T-helper 2 cell (primary cell): Measurements from ENCODE around the gene SUZ12.
"Not testable (repeated sequence)": the region's sequence is repeated elsewhere in the genome, so short reads cannot be mapped to it uniquely, and the experiment has no call there.

ENCODE experiments used
- DNase-seq, 5 experiments: peaks; one replicate each; pipeline versions ENCODE4 v3.0.0 to v3.0.0-alpha.2; 2012 to 2022

The SUZ12 gene

DNA sequence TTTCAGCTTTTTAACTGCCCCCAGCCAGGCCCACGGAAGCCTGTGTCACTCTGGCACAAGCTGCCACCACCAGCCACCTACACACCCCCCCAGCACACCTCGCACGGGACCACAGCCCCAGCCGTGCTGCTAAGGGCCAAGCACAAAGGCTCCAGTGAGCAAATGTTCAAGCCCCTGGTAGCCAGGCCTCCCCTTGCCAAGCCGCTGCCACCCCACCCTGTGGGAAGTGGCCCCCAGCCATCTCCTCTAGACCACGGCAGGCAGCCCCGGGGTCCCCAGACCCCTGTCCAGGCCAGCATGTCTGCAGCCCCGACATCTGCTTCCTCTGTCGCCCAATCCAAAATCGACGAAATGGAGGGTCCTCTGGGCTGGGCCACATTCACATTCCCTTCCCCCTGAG lies 105.5 kb downstream of the SUZ12 start:
- not testable (repeated sequence) for DNase-seq

DNA sequence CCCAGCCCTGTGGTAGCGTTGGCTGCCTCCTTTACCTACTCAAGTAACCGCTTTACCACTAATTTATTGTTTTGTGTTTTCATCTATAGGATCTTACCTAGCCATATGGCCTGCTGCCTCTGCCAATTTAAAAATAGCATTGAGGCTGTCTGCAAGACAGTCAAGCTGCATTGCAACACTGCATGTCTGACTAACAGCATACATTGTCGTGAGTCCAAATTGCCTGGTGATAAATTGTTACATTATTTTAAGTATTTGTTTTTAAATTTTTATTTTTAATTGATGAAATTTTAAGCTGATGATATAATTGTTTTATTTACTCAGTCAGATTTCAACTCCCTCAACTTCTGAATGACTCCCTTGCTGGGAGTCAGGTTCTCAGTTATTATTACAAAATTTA lies 108.8 kb downstream of the SUZ12 start:
- not testable (repeated sequence) for DNase-seq

DNA sequence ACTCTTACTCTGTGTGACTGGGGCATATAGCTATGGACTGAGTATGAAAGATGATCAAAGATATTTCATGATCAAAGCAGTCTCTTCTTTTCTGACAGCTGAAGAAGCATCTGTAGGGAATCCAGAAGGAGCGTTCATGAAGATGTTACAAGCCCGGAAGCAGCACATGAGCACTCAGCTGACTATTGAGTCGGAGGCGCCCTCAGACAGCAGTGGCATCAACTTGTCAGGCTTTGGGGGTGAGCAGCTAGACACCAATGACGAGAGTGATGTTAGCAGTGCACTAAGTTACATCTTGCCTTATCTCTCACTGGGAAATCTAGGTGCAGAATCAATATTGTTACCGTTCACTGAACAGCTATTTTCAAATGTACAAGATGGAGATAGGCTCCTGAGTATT lies 110.9 kb downstream of the SUZ12 start:
- not testable (repeated sequence) for DNase-seq
